ENCODE results near the gene PROX2. TPM values are rescaled to one million over a fixed set of nuclear protein-coding genes. Genes with fewer than 3 reads are reported as not detected.

The PROX2 gene
- total RNA-seq, 2 experiments from 2014 or later = 0.11 to 0.23 TPM

- Mint-ChIP-seq H3K9me3 (ENCODE audit: low read depth) (no peaks in the 10 kb centered on the region), H3K4me3 (no peak overlapping the region), H3K4me1 (no peaks in the 10 kb centered on the region), H3K27ac (no peak overlapping the region), H3K27me3 (no peaks in the 10 kb centered on the region), H3K36me3 (ENCODE audit: low read depth) (peaks cover 68% of the 10 kb centered on the region)
- ChIA-PET CTCF (interaction anchor here (0.8 to 10.4 kb wide), 5 partner anchors 9 to 102 kb away, joined by 3 to 101 read pairs (median 4); no protein-coding TSS in a partner anchor), POLR2A (no interaction called here)
- DNase-seq (no peak), ATAC-seq (no peak)
- intact Hi-C loops (cut with DNase I, micrococcal nuclease) = no loop called here
Measured at GRCh38 chr14:74896400-74896799, 20.5 kb upstream of the PROX2 start.

GRCh38 chr14:74893614-74894091, 17.7 kb upstream of the PROX2 start:
- H3K27ac Mint-ChIP-seq = peak overlapping the region; percentile 12

GRCh38 chr14:74892745-74893144, 16.8 kb upstream of the PROX2 start:
- Mint-ChIP-seq H3K27ac (no peak overlapping the region), H3K9me3 (ENCODE audit: low read depth) (no peaks in the 10 kb centered on the region), H3K27me3 (no peaks in the 10 kb centered on the region), H3K36me3 (ENCODE audit: low read depth) (peaks cover 62% of the 10 kb centered on the region), H3K4me3 (no peak overlapping the region), H3K4me1 (peaks cover 5% of the 10 kb centered on the region)
- DNase-seq (no peak), ATAC-seq (no peak)
- ChIA-PET CTCF (interaction anchor here (1.2 to 10.4 kb wide), 3 partner anchors 9 to 32 kb away, joined by 7 to 101 read pairs (median 22); no protein-coding TSS in a partner anchor), POLR2A (interaction anchor here (0.6 kb wide), 1 partner anchor 282 kb away, joined by 4 read pairs; no protein-coding TSS in a partner anchor)
- intact Hi-C loops (cut with DNase I, micrococcal nuclease) = no loop called here

More at GRCh38 chr14:74893614-74894091, 17.7 kb upstream of the PROX2 start:
- no peak for ATAC-seq
- no peaks in the 10 kb centered on the region for H3K4me1 Mint-ChIP-seq
- intact Hi-C loops (cut with DNase I, micrococcal nuclease) = no loop called here
- H3K27me3 Mint-ChIP-seq = no peaks in the 10 kb centered on the region
- H3K4me3 Mint-ChIP-seq = no peak overlapping the region
- POLR2A ChIA-PET = interaction anchor here (0.6 kb wide), 1 partner anchor 281 kb away, joined by 4 read pairs; no protein-coding TSS in a partner anchor
- peaks cover 67% of the 10 kb centered on the region for H3K36me3 Mint-ChIP-seq (ENCODE audit: low read depth)
- CTCF ChIA-PET = interaction anchor here (0.7 to 10.4 kb wide), 8 partner anchors 9 to 351 kb away, joined by 3 to 101 read pairs (median 4); no protein-coding TSS in a partner anchor
- no peak for DNase-seq
- H3K9me3 Mint-ChIP-seq (ENCODE audit: low read depth) = no peaks in the 10 kb centered on the region

- H3K27me3 Mint-ChIP-seq = no peaks in the 10 kb centered on the region
- peaks cover 59% of the 10 kb centered on the region for H3K36me3 Mint-ChIP-seq (ENCODE audit: low read depth)
- ATAC-seq (no peak), DNase-seq (no peak)
- intact Hi-C loops (cut with DNase I, micrococcal nuclease) = no loop called here
- H3K4me1 Mint-ChIP-seq = peaks cover 5% of the 10 kb centered on the region
- ChIA-PET POLR2A (no interaction called here), CTCF (interaction anchor here (1.2 to 10.4 kb wide), 4 partner anchors 13 to 31 kb away, joined by 3 to 101 read pairs (median 25); no protein-coding TSS in a partner anchor)
- no peak overlapping the region for H3K4me3 Mint-ChIP-seq
- H3K27ac Mint-ChIP-seq = no peak overlapping the region
- no peaks in the 10 kb centered on the region for H3K9me3 Mint-ChIP-seq (ENCODE audit: low read depth)
Measured at GRCh38 chr14:74891870-74892269, 15.9 kb upstream of the PROX2 start.

GRCh38 chr14:74890262-74890661, 14.3 kb upstream of the PROX2 start:
- Mint-ChIP-seq H3K4me1 (peaks cover 20% of the 10 kb centered on the region), H3K27me3 (no peaks in the 10 kb centered on the region), H3K36me3 (ENCODE audit: low read depth) (peaks cover 61% of the 10 kb centered on the region), H3K4me3 (no peak overlapping the region), H3K9me3 (ENCODE audit: low read depth) (no peaks in the 10 kb centered on the region), H3K27ac (no peak overlapping the region)
- POLR2A ChIA-PET = no interaction called here
- CTCF ChIA-PET = interaction anchor here (0.7 to 10.4 kb wide), 5 partner anchors 15 to 241 kb away, joined by 3 to 101 read pairs (median 4); no protein-coding TSS in a partner anchor
- no peak for ATAC-seq
- DNase-seq = no peak
- intact Hi-C loops (cut with DNase I, micrococcal nuclease) = no loop called here

- intact Hi-C loops (cut with DNase I, micrococcal nuclease) = no loop called here
- Mint-ChIP-seq H3K27me3 (no peaks in the 10 kb centered on the region), H3K36me3 (ENCODE audit: low read depth) (peaks cover 60% of the 10 kb centered on the region), H3K4me3 (no peak overlapping the region), H3K27ac (peak overlapping the region; percentile 52), H3K9me3 (ENCODE audit: low read depth) (no peaks in the 10 kb centered on the region), H3K4me1 (peaks cover 38% of the 10 kb centered on the region)
- ATAC-seq (no peak), DNase-seq (no peak)
- POLR2A ChIA-PET = interaction anchor here (0.7 kb wide), 1 partner anchor 46 kb away, joined by 3 read pairs; no protein-coding TSS in a partner anchor
- CTCF ChIA-PET = interaction anchor here (0.6 to 4.3 kb wide), 5 partner anchors 12 to 279 kb away, joined by 3 to 28 read pairs (median 4); partner anchors contain the start of genes PROX2 and RPS6KL1
Measured at GRCh38 chr14:74888164-74889158, 12.5 kb upstream of the PROX2 start.

- no peaks in the 10 kb centered on the region for H3K27me3 Mint-ChIP-seq
- ATAC-seq = no peak
- peaks cover 50% of the 10 kb centered on the region for H3K4me1 Mint-ChIP-seq
- H3K27ac Mint-ChIP-seq = no peak overlapping the region
- CTCF ChIA-PET = interaction anchor here (0.6 to 12.0 kb wide), 5 partner anchors 14 to 59 kb away, joined by 3 to 98 read pairs (median 4); no protein-coding TSS in a partner anchor
- no peak for DNase-seq
- no peak overlapping the region for H3K4me3 Mint-ChIP-seq
- POLR2A ChIA-PET = no interaction called here
- intact Hi-C loops (cut with DNase I, micrococcal nuclease) = no loop called here
- peaks cover 52% of the 10 kb centered on the region for H3K36me3 Mint-ChIP-seq (ENCODE audit: low read depth)
- no peaks in the 10 kb centered on the region for H3K9me3 Mint-ChIP-seq (ENCODE audit: low read depth)
Measured at GRCh38 chr14:74886001-74886400, 10.1 kb upstream of the PROX2 start.

DNA sequence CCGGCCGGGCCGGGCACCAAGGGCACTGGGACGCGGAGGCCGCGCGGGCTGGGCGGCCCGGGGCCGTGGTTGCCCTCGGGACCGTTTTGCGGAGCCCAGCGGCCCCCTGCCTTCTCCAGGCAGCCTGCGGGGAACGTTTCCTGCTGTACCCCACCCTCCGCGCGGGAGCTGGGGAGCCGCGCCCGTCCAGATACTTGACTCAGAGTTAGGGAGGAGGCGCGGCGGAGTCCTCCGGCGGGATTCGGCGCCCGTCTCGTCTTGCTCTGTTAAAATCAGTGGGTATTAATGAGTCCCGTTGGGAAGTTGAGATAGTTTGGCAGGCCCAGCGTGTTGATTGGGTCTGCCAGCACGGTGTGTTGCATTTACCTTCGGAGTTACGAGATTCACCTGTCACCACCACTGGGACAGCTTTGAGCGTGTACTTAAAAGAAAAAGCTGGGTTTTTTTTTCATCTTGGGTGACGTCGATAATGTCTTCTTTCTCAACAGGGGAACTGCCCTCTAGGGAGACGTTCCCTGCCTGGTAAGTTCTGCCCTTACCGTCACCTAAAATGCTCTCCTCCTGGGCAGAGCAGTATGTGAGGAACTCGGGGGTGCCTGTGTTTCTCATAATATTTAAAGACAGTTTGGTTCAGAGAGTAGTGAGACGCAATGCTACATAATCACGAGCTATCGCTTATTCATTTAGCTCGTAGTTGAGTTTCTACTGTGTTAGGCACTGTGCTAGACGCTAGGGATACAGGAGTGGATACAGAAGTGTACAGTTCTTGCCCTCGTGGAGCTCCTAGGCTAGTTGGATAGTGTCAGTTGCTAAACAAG, 6.4 kb upstream of the PROX2 start:
- H3K27ac Mint-ChIP-seq = peak overlapping the region; percentile 96
- peaks cover 35% of the 10 kb centered on the region for H3K36me3 Mint-ChIP-seq (ENCODE audit: low read depth)
- DNase-seq (peak; percentile 72), ATAC-seq (peak; percentile 47)
- H3K9me3 Mint-ChIP-seq (ENCODE audit: low read depth) = no peaks in the 10 kb centered on the region
- CTCF ChIA-PET = interaction anchor here (0.6 to 12.0 kb wide), 12 partner anchors 11 to 264 kb away, joined by 3 to 98 read pairs (median 3); no protein-coding TSS in a partner anchor
- POLR2A ChIA-PET = interaction anchor here (0.6 to 0.9 kb wide), 3 partner anchors 13 to 389 kb away, joined by 3 read pairs; partner anchors contain the start of genes ISCA2 and NPC2
- no peaks in the 10 kb centered on the region for H3K27me3 Mint-ChIP-seq
- intact Hi-C loops (cut with DNase I, micrococcal nuclease) = loop anchor here in 1 of 2 experiments (1.0 to 5.0 kb wide), 3 partner anchors 120 to 780 kb away; partner anchors contain the start of genes EIF2B2, ERG28, TMED10 and TTLL5
- peak overlapping the region; percentile 99 for H3K4me3 Mint-ChIP-seq
- peaks cover 63% of the 10 kb centered on the region for H3K4me1 Mint-ChIP-seq

- H3K4me1 Mint-ChIP-seq = peaks cover 64% of the 10 kb centered on the region
- peak; percentile 89 for ATAC-seq
- CTCF ChIA-PET = interaction anchor here (0.6 to 12.0 kb wide), 10 partner anchors 10 to 63 kb away, joined by 3 to 98 read pairs (median 4); no protein-coding TSS in a partner anchor
- peak within 1 kb of the TSS; percentile 99 for H3K4me3 Mint-ChIP-seq
- peak; percentile 92 for DNase-seq
- peaks cover 35% of the 10 kb centered on the region for H3K36me3 Mint-ChIP-seq (ENCODE audit: low read depth)
- peak within 1 kb of the TSS; percentile 96 for H3K27ac Mint-ChIP-seq
- intact Hi-C loops (cut with DNase I, micrococcal nuclease) = loop anchor here (1.0 to 5.0 kb wide), 10 partner anchors 15 to 781 kb away; partner anchors contain the start of genes AREL1 (in 1 of the 2), EIF2B2 (in 1 of the 2), ERG28 (in 1 of the 2) and FCF1 (in 1 of the 2)
- H3K9me3 Mint-ChIP-seq (ENCODE audit: low read depth) = no peaks in the 10 kb centered on the region
- POLR2A ChIA-PET = interaction anchor here (0.5 to 1.0 kb wide), 4 partner anchors 13 to 1030 kb away, joined by 3 to 4 read pairs (median 4); partner anchors contain the start of gene PTGR2
- H3K27me3 Mint-ChIP-seq = no peaks in the 10 kb centered on the region
Measured at GRCh38 chr14:74881431-74882102, 5.6 kb upstream of the PROX2 start, which contains the start of gene DLST. Gene DLST (plus strand): TSS chr14:74881916. CDS start chr14:74881954, 38 bp downstream.
